Measurements from ENCODE around the gene SESN1.

- no peak for TF ChIP-seq CTCF (IDR thresholded peaks at IDR 0.05; ENCODE audit: low read length)
- no peak for TF ChIP-seq EZH2 (optimal IDR thresholded peaks at IDR 0.05; ENCODE audit: low read depth, low read length)
- TF ChIP-seq EZH2phosphoT487 (IDR thresholded peaks at IDR 0.05; ENCODE audit: low read length): no peak
Measured at GRCh38 chr6:109052018-109052651, 42.5 kb downstream of the SESN1 start.
